Fibroblast of pulmonary artery (primary cell): ENCODE results near the gene CLDN20.
"Not testable (repeated sequence)": the region's sequence is repeated elsewhere in the genome, so short reads cannot be mapped to it uniquely, and the experiment has no call there.

ENCODE experiments used
- DNase-seq: peaks from one replicate; pipeline ENCODE4 v3.0.0-alpha.2; 2010; ENCODE audit warnings: low read depth
- H3K4me3 ChIP-seq: replicated peaks from 2 replicates; pipeline ENCODE4 v1.5.1; 2011; ENCODE audit warnings: low read depth, mild to moderate bottlenecking, control low read depth, low read length, moderate library complexity
- TF ChIP-seq, protein P1 (sequence below): IDR thresholded peaks from 2 replicates; pipeline ENCODE4 v1.5.1; 2011; ENCODE audit warnings: mild to moderate bottlenecking, control low read depth, low read length, inconsistent platforms; ENCODE audit errors: missing control alignments

Gene CLDN20

DNA sequence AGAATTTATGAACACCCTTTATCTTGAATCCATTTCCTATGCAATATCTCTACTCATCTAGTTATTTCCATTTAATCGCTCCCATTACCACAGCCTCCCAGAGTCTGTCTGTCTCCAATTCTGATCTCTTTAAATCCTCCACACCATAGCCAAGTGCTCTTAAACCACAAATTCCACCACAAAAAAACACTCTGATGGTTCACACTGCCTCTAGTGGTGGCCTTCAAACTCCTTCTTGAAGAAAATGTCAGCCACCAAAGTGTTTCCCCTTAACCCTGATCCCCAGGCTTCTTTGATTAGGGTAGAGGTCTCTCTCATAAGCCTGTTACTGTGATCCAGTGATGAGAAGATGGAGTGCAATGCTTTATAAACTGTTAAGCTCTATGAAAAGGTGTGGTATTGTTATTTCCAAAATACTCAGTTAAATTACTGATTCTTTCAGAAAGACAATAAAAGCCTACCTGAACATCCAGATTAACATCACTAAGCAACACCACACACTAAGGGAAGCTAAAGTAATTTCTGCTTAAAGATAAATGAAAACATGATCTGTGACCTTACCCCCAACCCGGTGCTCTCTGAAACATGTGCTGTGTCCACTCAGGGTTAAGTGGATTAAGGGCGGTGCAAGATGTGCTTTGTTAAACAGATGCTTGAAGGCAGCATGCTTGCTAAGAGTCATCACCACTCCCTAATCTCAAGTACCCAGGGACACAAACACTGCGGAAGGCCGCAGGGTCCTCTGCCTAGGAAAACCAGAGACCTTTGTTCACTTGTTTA, 4.5 kb downstream of the CLDN20 start:
- DNase-seq: peak; percentile 60
- not testable (repeated sequence) for H3K4me3 ChIP-seq
- TF ChIP-seq, protein P1, sequence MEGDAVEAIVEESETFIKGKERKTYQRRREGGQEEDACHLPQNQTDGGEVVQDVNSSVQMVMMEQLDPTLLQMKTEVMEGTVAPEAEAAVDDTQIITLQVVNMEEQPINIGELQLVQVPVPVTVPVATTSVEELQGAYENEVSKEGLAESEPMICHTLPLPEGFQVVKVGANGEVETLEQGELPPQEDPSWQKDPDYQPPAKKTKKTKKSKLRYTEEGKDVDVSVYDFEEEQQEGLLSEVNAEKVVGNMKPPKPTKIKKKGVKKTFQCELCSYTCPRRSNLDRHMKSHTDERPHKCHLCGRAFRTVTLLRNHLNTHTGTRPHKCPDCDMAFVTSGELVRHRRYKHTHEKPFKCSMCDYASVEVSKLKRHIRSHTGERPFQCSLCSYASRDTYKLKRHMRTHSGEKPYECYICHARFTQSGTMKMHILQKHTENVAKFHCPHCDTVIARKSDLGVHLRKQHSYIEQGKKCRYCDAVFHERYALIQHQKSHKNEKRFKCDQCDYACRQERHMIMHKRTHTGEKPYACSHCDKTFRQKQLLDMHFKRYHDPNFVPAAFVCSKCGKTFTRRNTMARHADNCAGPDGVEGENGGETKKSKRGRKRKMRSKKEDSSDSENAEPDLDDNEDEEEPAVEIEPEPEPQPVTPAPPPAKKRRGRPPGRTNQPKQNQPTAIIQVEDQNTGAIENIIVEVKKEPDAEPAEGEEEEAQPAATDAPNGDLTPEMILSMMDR: peak; percentile 68

DNA sequence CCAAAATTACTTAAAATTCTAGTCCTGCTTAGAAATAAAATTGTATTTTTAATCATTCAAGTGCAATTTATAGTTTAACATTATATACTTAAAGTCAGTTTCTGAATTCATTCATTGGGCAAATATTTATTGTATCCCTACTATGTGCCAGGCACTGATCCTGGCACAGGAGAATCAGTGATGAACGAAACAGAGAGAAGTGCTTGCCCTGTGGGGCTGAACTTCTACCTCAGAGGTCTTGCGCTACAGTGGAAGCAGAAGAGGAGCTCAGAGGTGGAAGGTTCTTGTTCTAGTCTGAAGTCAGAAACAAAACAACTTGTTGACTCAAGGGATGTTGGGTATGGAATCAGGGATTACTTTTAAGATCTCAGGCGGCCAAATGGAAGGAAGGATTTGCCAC, 6.0 kb downstream of the CLDN20 start:
- TF ChIP-seq, protein P1: no peak
- DNase-seq: no peak

DNA sequence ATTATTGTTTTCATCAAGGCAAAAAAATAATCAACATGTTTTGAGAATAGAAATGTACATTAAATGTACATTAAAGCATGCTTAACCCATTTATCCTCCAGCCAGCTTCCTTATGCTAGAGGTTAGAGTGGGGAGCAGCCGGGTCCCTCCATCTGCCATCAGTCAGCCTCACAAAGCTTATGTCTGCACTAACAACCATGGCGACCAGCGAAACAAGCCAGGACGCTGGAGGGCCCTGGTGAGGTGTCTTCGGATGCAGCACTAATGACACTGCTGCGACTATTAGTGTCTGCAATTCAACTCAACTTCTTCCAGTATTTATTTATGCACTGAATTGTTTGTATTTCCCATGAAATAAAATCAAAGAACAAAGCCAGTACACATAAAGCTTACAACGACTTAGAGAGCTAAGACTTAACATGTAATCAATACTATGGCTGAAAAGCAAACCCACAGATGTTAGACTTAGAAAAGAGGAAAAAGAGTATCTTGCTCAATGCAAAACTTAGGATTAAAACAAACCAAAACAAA, 6.8 kb downstream of the CLDN20 start:
- TF ChIP-seq, protein P1: no peak
- no peak for DNase-seq
- H3K4me3 ChIP-seq: no peak overlapping the region

More for the DNA sequence above, 6.0 kb downstream of the CLDN20 start:
- H3K4me3 ChIP-seq: no peak overlapping the region

DNA sequence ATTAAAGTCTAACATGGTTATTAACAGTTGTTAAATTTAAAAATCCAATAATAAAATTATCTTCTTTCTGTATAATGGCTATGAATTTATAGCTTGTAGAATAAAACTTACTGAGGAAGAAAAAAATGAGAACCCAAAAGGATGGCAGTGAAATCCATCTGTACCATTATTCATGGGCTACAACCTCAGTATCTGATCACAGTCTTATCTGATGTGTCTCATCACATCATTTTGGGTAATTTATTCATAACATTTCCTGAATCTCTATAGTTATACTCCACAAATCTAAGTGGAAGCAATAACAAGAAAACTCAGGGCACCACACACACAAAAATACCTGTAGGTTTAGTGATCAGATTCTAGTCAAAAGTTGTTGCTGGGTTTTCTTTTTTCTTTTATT, 7.3 kb downstream of the CLDN20 start:
- DNase-seq: no peak
- H3K4me3 ChIP-seq: no peak overlapping the region
- TF ChIP-seq, protein P1: no peak

DNA sequence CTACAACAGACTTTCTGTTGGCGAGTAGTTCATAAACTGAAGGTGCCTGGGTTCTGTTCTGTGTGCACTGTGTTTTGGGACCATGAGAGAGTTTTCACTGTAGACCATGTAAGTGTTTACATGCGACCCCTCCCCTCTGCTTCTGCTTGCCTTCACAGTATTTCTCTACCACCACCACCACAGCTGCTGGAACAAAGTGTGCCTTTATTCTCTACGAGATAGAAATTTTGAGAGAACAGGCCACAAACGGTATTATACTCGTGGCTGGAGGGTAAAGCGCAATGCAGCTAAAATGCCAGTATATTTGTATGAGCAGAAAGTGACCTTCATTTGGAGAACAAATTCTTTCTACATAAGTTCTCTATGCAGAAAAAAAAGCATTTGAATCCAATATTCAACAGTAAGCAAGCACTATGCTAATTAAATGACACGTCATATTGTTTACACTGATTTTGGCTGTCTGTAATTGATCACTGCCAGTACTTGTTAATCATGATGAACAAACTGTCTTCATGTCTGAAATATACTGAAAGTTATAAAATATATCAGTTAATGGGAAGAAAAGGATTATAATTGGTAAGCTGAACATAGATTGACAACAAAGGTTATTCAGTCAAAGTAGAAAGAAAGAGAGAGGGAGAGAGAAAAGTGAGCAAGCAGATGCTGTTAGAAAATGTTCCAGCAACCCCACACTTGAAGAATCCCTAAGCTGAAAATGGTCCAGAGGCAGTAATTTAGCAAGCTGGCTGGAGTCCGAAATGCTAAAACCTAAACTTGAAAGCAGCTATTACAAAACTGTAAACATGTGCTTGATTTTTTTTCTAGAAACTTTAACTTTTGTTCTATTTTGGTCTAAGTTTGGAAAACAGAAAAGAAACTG, 8.8 kb downstream of the CLDN20 start:
- H3K4me3 ChIP-seq: no peak overlapping the region
- TF ChIP-seq, protein P1: no peak
- DNase-seq: peak; percentile 16

DNA sequence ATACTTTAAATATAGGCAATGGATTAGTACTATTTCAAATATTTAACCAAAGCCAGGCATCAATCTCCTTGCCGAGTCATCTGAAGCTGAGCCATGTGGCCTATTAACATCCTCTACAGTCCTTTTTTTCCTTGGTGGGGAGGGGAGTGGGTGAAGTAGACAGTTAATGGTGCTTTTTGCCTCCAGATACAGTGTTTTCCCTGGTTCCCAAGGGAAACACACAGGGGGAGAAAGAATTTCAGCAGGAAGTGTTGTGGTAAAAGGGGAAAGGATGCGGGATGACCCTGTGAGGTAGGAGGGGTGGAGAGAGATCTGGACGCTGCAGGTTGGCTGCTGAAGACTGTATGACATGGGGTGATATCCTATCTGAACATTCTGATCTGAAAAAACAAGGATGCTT, 9.6 kb downstream of the CLDN20 start:
- DNase-seq: peak; percentile 93
- no peak overlapping the region for H3K4me3 ChIP-seq
- TF ChIP-seq, protein P1: no peak
